Stimulated activated CD8-positive, alpha-beta memory T cell treated with anti-CD3 and anti-CD28 coated beads, Interleukin-2, amount 100 ng/mL, for 48 hours (primary cell): ENCODE results near the gene NCKAP5.
"Not testable (repeated sequence)": the region's sequence is repeated elsewhere in the genome, so short reads cannot be mapped to it uniquely, and the experiment has no call there.

Source experiments
- DNase-seq, 2 donors: peaks; one replicate each; pipeline ENCODE4 v3.0.0-alpha.2; 2020; ENCODE audit warnings: low read depth in 2 of 2

NCKAP5 gene

DNA sequence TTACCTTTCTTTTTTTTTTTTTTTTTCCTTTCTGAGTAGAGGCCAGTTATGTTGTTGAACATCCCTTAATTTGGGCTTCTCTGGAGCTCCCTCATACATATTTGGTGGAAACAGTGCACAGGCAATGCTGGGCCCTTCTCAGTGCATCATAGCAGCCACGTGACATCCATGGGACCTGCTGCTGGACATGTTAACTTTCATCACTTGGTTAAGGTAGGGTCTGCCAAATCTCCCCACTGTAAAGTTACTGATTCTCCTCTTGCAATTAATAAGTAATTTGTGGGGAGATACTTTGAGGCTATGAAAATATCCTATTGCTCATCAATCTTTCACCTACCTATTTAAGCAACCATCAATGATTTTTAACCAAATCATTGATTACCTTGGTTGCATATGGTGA, 686.7 kb downstream of the NCKAP5 start:
- no peak for DNase-seq

DNA sequence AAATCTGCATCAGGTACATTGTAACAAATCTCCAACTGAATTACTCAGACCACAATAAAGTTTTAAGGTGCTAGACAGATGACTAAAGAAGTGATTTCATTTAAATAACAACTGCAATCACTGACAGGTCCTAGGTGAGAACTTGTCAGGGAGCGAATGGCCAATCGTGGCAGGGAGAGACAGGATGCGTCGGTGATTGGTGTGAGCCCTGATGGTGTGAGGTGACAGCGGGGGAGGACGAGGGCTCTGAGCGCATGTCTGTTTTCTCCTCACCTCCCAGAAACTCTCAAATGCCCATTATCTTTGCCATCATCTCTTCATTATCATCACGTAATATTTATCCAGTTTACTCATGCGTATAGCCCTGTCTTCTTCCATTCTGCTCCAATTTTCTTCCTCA, 690.3 kb downstream of the NCKAP5 start:
- DNase-seq = no peak

DNA sequence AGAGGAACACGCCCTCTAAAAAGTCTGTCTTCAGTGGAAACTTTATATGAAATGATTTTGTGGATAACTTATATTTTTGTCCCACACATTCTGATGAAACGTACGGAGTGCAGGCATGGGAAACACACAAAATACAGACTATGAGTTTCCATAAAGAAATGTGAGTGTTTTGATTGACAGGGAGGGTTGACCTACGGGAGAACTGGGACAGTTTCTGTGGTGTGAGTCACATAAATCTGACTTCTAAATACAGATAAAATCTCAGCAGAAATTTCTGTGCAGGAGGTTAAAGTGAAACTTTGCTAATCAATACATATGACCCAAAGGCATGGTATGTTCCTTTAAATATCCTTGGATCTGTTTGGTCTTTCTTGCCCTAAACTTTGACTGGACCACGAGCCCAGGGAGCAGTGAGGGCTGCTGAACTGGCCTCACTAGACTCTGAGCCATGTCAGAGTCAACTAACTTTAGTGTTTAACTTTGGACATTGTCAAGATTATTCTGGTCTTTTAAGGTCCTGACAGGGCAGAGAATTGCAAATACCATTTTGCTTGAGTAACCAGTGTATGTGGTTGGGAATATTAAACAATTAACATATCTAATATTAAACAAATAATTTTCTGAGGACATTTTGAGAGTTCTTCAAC, 691.4 kb downstream of the NCKAP5 start:
- DNase-seq = no peak

DNA sequence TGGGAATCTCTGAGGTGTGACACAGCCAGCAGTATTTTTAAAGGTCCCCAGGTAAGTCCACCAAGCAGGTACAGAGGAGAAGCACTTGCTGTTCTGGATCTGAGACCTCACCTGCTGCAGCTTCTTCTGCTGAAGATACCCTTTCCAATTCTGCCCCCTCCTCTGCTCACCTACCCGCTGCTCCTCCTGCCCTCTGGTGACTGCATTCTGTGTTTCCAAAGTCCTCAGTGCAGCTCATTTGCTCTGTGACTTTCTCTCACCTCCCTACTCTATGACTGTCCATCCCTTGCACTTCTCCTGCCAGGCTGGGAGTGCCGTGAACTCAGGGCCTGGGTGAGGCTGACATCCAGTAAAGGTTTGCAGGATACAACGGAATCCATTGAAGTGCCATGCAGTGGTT, 693.1 kb downstream of the NCKAP5 start:
- no peak for DNase-seq

DNA sequence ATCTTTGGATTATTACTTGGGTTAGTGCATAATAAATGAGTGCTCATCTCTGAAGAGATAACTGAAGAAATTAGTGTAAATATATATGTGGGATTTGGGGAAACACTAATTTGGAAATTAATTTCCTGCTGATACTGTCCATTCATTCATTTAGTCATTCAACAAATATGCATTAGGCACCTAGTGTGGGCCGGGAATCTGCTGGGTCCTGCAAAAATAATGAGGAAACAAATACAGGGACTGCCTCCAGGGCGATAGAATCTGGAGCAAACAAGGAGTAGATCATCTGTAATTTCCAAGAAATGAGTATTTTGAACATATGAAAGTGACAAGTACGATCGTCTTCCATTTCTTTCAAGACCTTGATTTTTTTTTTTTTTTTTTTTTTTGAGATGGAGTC, 694.5 kb downstream of the NCKAP5 start:
- no peak for DNase-seq

DNA sequence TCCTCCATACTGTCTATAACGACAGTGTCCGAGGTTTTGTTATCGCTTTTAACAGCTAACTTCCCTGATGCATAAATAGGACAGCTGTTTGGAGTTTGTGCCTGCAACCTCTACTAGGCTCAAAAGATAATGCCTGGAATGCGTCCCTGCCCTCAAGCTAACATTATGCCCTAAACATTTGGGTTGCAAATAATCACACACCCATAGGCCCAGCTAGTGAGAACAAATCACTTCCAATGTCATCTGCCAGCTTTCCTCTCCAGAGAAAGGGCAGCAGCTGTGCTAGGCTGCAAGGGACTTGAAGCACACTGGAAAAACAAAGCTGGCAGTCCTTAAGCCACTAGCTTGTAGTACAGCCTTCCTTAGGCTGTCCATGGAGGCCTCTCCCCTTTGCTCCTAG, 696.4 kb downstream of the NCKAP5 start:
- no peak for DNase-seq

DNA sequence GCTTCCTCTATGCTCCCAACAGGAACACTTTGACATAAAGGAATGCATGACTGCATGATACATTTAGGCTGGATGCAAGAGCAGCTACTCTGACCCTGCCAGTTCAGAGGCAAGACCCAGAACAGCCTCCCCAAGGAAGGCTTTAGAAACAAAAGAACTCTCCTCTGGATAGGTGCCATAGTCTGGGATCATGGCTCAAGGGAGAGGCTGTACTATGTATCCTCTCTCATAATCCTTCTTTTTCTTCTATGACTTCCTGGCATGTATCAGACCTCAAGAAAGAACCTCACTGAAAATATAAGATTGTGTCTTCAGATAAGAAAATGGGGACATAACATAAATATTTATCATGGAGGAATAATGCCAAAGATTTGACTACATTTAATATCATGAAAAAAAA, 704.3 kb downstream of the NCKAP5 start:
- DNase-seq = no peak

DNA sequence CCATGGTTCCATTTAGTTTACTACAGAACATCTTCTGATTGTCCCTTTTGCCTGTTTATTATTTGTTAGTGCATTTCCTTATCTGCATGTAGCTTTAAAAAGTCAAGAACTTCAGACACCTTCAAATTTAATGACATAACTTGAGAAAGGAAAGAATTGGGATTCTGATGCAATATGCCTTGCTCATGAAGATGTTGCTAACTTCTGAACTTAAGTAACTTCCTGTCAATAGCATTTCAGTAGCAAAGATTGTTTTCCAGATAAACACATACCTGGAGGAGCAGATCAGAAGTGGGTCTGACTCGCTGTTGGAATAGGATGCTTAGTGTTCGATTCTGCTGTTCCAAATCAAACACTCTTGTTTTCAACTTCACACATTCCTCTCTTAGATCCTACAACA, 708.0 kb downstream of the NCKAP5 start:
- DNase-seq = no peak

DNA sequence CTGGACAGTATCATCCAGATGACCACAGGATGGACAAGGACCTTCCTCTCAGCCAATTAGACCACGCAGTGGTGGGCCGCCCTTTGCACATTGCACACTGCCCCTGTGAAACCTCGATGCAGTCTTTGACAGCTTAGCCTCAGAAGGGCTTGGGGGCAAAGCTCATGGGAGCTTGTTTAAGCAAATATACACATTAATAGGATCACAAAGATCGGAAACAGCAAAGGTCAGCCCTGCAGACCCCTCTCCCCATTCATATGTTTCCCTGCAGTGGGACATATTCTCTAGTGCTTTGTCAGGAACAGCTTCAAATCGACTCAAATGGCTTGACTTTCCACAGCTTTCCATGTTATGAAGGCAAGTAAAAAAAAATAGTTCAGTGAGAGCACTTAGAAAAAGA, 708.7 kb downstream of the NCKAP5 start:
- DNase-seq = no peak

DNA sequence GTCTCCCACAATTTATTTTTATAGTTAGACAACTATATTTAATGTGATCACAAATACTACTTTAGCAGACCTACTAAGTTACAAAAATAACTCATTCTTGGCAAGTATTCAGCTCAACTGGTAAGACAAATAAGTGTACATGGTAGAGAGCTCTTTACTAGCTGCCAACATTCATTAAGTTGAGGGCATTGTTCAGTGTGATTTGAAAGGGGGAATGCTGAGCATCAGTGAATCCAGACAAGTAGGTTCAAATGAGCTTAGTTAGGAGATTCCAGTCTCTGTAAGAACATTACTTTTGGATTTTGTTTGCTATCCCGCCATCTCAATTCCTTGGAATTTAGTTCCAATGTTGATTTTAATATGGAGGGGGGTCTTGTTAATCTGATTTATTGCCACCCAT, 710.9 kb downstream of the NCKAP5 start:
- no peak for DNase-seq

DNA sequence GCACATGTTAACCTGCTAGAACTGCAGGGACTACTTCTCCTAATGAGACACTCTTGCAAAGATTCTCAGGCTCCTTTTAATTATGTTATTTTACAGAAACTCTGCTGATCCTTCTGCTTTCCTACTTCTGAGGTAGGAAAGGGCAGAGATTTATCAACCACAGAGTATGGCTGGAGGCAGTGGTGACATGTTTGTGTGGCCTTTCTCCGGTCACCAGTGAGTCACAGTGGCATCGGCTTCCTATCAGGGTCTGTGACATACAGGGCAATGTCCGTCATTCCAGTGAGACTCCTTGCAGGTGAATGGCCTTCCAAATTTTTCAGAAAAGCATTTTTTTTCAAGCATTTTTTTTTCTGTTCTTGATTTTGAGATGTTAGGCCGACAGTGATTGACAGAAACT, 717.6 kb downstream of the NCKAP5 start:
- DNase-seq = no peak

DNA sequence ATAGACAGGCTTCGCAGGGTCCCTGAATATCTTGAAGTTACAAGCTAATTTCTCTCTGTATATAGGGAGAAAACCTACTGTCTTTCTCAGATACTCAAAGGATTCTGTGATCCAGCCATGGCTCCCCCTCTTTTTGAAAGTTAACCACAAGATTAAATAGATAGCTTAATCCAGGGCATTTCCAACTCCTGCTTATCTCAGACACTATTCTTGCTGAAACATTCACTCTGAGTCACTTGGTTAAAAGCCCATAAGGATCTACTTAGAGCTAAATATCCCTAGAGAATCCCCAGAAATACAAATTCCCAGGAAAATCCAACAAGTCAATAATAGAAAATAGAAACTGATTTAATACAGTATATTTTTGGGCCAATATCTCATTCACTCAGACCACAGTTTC, 719.1 kb downstream of the NCKAP5 start:
- no peak for DNase-seq

DNA sequence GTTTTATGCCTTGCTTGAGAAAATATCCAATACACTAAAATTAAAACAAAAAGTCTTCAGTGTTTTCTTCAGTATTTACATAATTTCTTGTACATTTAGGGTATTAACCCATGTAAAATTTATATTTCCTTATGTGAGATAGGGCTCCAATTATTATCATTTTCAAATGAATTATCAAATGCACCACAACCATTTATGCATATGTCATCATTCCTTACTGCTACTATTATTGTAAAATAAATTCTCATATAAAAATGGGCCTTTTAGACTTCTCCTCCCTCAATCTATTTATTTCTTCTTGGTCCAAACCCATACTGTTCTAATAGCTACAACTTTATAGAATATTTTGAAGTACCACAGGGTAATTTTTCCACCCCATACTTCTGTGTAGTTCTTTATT, 722.9 kb downstream of the NCKAP5 start:
- DNase-seq = no peak

DNA sequence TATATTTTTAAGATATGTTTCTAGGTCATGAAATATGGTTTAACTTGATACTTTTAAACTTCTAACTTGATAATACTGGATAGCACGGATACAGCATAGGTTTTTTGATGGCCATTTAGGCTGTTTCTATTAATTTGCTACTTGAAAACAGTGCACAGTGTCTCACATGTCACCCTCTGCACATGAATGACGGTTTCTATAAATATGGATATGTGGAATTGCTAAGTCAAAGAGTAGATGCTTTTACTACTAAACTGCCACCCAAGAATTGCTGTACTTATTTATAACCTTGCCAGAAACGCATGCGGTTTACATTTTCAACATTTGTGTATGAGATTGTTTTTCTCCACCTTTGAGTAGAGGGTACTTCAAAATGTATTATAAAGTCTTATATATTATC, 723.7 kb downstream of the NCKAP5 start:
- DNase-seq = no peak

DNA sequence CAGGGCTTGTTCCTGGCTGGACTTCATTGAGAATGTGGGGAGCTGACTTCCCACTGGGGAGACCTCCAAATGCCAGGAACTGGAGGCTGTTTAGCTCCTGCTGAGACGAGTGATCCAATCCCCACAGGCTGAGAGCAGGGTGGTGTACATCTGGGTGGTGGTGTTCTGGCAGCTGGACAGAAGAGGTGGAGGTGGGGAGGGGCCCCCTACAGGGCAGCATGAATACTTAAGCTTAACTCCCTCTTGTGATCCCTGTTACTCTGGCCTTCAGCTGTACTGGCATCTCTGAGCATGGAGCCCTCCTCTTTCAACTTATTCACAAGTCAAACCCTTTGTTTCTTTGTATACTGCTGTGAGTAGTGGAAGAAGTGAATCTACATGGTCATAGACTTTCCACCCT, 730.5 kb downstream of the NCKAP5 start:
- DNase-seq = no peak

DNA sequence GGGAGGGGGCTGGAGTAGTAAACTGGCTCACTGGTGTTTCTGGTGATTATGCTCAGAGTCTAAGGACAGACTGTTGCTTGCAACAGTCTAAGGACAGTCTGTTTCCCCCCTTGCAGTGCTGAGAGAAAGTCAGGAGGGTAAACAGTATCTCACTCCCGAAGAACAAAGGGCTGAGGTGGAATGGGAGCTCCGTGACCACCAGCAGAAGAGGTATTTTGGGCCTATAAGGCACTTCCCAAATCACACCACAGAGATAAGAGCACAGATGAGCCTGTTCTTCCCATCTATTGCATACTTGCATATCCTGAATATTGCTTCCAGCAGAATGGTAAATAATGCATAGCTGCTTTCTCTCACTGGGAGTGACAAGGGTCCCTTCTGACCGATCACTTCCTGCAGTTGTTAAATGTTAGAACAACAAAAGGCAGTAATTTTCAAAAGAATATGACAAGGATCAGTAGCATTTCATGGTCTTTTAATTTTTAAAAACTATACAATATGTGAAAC, 737.9 kb downstream of the NCKAP5 start:
- no peak for DNase-seq

DNA sequence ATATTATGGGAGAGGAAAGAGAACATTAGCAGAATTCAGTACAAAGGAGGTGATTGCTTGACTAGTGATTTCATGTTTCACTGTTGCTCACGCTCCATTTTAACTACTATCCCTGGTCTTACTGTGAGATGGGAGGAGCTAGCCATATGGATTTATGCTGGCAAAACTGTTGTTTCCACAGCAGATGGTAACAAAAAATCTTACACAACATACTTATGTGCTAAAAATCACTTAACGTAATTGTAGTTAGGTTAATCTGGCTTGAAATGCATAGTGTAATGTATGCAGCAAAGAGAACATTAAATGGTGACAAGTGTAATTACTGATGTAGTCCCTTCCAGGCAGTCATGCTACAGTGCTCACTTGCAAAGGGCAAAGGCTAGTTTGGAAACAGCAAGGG, 742.7 kb downstream of the NCKAP5 start:
- DNase-seq = no peak

DNA sequence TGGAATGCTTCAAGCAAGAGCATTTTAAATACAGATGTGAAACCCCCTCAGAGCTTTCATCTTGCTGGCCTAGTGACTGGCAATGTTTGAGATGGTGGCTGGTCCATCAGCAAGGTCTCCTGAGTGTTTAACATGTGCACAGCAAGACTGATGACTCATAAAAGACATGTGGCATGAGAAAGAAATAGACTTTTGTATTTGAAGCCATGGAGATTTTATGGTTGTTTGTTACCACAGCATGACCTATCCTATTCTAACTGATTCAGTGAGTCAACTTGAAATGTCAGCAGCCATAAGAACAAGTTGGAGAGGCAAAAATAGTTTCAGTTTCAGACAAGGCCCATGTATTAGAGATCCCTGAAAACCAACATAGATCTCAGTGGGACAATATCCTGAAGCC, 743.5 kb downstream of the NCKAP5 start:
- DNase-seq = no peak

DNA sequence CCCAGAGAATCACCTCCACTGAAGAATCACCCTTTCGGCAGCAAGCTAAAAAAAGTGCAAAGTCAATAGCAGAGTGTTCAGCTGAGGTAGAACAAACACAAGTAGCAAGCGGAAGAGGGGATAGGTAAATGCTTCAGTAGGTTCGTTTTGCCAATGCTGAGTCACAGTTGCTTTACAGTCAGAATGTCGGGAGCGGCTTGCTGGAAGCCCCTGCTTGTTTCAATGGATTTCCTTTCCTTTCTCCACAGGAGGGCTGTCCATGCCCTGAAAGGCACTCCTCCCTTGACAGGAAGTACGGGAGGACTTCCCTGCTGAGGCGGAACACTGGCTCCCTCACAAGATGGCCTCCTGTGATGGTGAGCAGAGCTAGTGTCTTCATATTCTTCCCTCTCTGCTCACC, 752.0 kb downstream of the NCKAP5 start:
- DNase-seq = no peak

DNA sequence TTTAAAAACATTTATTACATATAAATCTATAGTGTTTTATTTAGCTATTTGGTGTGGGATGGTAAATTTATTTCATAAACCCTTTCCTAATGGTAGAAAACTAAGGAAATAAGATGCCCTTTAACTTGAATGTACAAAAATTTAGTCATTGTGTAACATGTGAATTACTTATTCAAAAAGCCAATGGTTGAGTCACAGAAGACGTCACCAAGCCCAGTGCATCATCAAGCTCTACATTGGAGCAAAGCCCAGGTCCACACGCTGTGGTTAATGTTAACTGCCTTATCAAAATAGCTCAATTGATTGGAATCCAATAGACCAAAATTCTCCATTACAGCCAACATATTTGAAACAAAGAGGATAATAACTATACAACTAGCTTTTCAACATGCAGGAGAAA, 752.7 kb downstream of the NCKAP5 start:
- no peak for DNase-seq

DNA sequence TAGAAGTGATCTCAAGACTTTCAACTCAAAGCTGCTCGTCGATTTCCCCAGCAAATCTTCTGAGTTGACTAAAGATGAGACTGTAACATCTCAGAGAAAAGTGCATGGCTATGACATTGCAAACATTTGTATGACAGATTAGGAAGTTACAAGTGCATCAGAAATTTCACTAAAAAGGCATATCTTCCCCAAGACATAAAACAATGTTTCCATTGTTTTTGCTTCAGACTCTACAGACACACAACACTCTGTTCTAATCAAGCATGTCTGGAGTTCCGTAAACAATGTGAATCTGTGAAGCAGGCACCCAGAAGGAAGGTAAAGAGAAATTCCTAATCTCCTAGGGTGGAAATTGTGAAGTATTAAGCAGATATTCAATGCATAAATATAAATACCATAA, 753.6 kb downstream of the NCKAP5 start:
- DNase-seq = no peak

DNA sequence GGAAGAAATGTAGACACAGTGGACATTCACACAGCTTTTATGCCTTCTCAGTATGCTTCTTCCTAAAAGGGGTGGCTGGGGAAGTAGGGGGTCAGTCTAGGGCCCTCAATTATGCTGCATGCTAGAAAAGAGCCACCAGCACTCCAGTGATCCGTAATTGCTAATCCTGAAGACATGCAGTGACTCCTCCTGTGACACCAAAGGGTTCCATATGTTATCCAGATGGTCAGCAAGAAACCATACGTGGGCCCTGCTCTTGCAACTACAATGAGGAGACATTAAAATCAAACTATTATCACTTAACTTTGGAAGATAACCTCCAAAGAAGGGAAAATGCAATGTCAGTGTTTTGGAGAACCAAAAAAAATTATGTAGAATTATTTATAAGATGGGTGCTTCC, 754.8 kb downstream of the NCKAP5 start:
- DNase-seq = no peak

DNA sequence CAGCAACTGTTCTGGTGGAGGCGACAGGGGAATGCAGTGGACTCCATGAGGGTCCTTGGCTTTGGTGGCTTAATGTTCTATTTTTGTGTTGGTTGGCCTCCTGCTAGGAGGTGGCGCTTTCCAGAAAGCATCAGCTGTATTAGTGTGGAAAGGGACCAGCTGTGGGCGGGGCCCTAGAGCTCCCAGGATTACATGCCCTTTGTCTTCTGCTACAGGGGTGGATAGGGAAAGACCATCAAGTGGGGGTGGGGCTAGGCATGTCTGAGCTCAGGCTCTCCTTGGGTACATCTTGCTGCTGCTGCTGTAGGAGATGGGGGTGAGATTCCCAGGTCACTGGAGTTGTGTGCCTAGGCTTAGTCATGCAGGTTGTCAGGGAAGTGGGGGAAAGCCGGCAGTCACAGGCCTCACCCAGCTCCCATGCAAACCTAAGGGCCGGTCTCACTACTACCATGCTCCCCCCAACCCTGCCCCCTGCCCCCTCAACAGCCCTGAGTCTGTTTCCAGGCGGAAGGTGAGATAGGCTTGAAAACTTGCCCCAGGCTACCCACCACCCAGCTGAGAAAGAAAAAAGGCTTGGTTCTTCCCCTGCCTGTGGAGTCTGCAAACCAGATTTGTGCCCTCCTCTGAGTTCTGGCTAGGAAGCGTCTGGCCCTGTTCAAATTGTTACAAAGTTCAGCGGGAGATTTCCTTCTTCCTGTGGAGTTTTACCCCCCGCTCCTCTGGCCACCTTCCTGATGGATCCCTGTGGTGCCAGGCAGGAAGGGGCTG, 756.9 kb downstream of the NCKAP5 start:
- DNase-seq = no peak

DNA sequence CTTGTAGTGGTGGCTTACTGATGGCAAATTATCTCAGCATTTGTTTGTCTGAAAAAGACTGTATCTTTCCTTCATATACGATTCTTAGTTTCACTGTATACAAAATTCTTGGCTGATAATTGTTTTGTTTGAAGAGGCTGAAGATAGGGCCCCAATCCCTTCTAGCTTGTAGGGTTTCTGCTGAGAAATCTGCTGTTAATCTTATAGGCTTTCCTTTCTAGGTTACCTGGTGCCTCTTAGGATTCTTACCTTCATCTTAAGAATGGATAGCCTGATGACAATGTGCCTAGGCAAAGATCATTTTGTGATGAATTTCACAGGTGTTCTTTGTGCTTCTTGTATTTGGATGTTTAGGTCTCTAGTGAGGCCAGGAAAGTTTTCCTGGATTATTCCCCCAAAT, 758.3 kb downstream of the NCKAP5 start:
- DNase-seq = not testable (repeated sequence)
